GM21381 (cell line): ENCODE data around the gene MEG3.
"Not testable (repeated sequence)": the region's sequence is repeated elsewhere in the genome, so short reads cannot be mapped to it uniquely, and the experiment has no call there.

ENCODE experiments used
- ATAC-seq: cut with Tn5 transposase; IDR thresholded peaks from one replicate; pipeline ENCODE4 v1.9.1; 2021; ENCODE audit warnings: mild to moderate bottlenecking, moderate library complexity; ENCODE audit not compliant: unreplicated experiment

MEG3 gene

DNA sequence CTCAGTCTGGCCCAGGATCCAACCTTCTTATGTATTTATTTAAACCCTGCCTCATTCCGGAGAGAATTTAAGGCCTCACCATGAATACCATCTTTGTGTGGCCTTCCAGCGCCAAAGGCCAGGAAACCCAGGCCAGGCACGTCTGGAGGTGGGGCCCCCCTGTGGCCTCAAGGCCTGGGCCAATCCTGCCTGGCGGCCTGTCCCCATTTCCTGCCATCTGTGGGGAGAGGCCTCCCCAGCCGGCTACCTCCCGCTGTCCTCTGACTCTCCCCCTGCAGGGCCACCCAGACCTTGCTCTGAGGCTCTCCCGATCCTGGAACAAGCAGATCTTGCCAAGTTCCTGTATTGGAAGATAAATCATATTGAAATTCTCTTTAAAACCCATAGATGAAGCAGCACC is 37.4 kb upstream of the MEG3 start:
- no peak for ATAC-seq

DNA sequence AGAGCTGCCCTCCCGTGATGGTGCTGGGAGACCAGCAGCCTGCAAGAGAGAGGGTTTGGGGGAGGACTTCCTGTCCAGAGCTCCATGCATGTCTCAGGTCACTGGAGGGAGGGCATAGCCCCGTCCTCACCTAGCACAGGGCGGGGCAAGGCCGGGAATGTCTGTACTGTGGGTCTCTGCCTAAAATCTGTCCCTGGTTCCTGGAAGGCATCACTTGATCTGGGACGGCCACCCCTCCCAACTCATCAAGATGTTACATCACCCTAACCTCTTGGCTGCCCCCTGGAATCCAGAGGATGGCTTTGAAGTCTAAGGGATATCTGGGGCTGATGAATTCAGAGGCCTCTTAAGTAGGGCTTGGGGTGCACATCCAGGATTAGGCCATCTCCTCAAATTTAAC is 37.0 kb upstream of the MEG3 start:
- ATAC-seq, result no peak

DNA sequence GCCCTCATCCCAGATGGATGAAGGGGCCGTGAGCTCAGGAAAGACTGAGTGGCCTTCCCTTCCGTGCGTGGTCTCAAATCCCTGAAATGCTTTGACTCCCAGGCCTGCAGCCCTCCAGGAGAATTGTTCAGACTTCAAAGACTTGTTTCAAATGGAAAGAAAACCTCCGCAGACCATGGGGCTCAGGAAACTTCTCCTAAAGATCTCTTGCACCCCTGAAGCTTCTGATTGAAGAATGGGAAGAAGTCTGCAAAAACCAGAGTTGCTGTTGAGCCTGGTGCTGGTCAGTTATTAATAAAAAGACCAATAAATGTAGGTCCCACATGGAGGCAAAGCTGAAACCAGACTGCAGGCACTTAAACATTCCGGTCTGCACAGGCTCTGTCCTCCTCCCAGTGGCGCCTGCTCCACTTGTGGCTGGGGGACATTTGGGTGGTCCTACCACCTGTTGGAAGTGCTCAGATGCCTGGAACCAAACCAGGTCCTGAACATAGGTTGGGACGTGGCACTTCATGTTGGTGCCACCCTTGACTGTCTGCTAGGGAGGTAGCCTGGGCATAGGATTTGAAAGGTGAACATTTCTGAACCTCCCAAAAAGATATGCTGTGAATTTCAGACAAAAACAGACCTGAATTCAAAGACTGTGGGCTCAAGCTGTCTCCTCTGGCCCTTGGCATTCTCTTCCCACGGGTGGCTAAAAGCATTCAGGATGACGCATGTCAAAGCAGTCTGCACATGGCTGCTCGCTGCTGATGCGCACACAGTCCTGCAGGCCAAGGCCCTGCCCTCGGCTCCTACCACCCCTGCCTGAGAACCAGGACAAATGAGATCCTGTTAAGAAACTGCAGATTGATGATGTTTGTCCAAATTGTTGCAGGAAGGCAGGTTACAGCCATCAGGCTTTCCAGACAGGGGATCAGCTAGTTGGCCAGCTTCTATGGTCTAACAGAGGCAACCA is 36.2 kb upstream of the MEG3 start:
- no peak for ATAC-seq

DNA sequence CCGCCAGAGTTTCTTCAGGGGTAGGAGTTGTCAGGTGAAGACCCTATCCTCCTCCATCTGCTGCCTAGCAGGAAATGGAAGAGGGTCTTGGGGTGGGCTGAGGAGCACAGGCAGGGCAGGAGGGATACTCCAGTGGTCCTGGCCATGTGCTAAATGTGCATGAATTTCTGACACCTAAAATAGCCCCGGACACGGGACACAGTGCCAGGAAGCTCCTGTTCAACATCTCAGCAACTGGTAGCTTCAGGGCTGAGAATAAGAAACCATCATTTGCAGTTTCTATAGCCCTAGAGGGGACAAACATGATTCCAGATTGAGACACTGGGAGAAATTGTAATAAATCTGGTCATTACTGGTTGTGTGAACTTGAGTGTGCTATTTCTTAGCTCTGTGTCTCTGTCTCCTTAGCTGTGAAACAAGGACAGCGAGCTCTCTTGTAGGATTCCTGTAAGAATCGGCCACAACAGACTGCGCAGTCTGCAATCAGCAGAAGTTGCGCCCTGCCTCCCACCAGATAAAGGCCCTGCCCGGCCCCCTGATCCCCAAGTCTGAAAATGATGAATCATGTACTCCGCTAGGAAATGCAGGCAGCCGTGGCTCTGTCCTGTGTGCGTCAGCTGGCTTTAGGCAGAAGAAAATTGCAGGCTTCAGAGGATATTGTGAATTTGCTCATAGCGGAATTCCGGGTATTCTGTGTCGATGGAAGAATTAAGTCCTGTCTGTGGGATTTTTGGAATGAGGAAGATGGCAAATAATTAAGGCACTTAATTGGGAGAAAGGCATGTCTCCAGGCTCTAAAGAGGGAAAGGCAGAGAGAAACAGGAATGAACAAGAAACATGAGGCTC is 35.2 kb upstream of the MEG3 start:
- ATAC-seq, result no peak

DNA sequence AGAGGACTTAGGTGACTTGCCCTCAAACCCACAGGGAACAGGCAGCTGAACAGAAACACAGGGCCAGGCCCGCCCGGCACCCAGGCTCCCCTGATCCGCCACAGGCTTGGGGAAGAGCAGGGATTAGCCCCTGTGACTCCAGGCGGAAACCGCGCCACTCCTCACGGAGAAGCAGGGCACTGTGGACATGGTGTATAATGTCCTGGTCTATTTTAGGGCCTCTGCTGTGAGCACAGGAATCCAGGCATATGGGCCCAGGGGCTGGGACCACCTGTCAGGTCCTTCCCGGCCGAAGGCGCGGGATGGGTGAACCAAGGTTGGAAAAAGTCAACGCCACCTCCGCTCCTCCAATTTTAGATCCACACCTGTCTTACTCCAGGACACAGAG is 34.6 kb upstream of the MEG3 start:
- ATAC-seq, result no peak

DNA sequence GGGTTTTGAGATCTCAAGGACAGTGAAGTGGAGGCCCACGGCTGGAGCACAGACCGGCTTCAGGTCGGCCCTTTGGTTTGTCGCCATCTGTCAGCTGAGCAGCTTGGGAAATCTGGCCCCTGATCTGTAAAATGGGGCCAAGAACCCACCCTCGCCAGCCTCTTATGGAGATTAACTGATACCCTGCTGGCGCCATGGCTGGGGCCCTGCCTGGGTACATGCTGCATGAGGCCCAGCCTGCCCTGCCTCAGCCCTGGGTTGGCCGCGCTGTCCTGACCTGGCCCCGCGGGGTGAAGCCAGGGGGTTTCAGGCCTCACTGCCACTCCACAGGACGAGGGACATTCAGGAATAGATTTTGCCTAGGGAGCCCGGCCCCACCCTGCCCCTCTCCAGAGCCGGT is 33.9 kb upstream of the MEG3 start:
- no peak for ATAC-seq

DNA sequence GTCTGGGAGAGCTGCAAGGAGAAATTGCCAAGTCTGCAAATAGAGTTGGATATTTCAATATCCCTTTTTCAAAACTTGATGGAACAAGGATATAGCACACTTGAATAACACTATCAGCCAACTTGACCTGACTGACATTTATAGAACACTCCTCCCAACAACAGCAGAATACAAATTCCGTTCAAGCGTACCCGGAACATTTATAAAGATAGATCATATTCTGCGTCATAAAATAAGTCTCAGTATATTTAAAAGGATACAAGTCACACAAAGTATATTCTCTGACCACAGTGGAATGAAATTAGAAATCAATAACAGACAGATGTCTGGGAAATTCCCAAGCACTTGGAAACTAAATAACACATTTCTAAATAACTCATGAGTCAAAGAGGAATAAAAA is 29.0 kb upstream of the MEG3 start:
- ATAC-seq, result no peak

DNA sequence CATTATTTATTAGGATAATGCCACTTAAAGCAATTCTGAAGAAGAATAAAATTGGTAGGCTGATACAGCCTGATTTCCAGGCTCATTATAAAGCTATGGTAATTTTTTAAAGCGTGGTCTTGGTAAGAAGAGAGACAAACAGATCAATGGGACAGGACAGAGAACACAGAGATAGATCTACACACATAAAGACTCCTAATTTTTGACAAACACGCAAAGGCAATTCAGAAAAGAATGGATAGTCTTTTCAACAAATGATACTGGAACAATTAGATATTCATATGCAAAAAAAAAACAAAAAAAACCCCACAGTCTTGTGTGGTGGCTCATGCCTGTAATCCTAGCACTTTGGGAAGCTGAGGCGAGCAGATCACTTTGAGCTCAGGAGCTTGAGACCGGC is 25.9 kb upstream of the MEG3 start:
- ATAC-seq, result no peak

DNA sequence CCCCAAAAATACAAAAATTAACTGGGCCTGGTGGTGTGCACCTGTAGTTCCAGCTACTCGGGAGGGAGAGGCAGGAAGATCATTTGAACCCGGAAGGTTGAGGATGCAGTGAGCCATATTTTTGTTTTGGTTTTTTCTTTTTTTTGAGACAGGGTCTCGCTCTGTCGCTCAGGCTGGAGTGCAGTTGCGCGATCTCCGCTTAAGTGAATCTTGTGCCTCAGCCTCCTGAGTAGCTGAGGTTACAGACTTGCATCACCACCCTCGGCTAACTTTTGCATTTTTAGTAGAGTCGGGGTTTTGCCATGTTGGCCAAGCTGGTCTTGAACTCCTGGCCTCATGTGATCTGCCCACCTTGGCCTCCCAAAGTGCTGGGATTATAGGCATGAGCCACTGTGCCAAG is 24.5 kb upstream of the MEG3 start:
- ATAC-seq, result not testable (repeated sequence)

DNA sequence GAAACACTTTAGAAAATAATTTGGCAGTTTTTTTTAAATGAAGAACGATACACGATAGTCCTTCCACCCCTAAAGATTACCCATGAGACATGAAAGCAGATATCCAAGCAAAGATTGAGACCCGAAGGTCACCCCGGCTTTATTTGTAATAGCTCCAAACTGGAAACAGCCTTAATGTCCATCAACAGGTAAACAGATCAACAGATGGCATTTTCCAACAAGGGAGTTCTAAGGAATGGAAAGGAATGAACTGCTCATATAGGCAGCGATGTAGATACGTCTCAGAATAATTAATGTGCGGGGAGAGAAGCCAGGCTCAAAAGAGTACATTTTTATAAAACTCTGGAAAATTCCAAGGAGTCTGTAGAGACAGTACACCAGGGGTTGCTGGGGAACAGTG is 23.7 kb upstream of the MEG3 start:
- ATAC-seq, result no peak

DNA sequence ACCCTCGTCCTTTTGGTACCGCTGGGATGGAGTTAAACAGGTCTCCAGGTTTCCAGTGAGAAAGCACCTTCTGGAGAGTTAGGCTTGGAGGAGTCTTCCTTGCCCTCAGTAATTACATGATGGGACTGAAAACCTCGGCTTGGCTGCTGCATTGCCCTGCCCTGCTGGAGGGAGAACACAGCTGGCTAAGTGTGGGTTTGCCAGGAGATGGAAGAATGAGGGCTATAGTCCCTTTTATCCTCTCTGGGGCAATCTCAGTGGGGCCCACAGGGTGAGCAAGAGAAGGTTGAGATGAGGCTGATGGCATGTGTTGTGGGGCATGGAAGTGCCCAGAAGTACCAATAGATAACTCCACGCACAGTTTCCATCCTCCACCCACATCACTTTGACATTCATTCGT is 23.2 kb upstream of the MEG3 start:
- ATAC-seq, result no peak

DNA sequence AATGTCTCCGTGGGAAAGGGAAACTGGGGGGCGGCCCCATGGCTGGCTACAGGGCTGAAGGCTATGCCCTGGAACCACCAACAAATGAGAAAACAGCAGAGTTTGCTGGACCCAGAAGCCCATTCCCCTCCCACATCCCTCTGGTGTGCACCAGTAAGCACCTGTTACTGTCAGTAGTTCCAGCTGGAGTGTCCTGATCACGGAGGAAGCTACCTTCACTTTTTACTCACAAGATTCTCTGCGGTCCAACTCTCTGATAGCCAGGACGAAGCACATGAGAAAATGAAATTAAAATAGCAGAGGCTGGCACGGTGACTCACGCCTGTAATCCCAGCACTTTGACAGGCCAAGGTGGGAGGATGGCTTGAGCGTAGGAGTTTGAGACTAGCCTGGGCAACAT is 22.7 kb upstream of the MEG3 start:
- ATAC-seq, result no peak

DNA sequence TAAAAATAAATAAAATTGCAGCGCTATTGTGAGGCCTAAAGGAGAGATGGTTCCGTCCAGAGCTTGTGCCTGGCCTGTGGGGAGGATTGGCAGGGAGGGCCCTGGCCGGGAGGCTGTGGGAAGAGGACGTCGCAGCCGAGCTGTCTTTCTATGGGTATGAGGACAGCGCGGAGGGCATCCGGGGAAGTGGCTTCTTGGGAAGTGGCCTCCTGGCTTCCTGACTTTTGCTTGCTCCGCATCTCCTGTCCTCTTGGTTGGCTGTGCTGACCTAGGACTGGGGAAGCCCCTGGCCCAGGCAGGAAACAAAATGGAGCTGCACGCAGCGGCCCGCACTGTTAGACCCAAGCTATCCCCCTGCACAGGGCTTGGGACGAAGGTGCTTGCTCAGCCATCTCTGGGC is 22.2 kb upstream of the MEG3 start:
- ATAC-seq, result no peak

DNA sequence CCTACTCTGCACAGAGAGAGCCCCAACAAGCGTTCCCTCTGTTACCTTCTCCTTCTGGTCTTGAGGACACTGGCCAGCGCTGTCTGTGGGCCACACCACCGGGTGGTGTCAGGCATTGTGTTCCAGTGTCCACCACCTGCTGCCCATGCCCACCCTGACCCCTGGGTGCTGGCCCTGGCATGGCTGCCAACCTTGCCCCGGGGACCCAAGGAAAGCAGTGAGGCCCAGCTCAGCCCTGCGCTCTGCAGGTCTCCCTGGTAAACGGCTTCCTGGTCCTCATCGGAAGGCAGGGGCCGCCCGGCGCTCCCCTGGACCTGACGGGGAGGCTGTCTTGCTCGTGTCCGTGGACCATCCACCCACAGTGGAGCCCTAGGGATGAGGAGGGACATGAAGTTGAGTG is 21.8 kb upstream of the MEG3 start:
- ATAC-seq, result no peak

DNA sequence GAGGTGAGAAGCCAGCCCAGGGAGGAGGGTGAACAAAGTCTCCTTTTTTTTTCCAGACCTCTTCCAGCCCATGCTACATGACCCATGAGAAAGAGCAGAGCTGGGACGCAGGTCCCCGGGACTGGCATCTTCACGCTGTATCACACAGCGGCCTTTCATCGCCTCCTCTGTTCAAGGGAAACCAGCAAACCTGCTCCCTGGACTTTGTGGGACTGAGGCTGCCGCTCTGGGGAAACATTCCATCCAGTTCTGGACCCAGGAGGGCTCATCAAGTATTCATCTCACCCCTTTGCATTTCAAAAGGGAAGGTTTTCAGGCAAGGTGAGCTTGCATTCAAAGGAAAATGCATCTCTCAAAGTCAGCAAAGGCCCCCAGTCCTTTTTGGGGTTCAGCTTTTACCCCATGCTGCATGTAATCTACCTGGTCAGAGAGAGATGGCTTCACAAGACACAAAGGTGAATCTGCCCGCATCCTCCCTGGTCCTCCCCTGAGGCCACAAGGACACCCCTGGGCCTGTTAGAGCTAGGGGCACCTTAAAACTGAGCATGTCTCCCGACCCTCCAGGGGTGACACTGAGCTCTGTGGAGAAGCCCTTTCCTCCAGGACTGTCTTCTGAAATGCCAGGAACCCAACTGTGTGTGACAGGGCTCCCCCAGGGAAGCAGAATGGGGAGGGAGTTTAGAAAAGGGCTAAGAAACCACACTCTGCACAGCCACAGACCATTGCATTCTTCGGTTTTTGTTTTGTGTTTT is 21.2 kb upstream of the MEG3 start:
- no peak for ATAC-seq

DNA sequence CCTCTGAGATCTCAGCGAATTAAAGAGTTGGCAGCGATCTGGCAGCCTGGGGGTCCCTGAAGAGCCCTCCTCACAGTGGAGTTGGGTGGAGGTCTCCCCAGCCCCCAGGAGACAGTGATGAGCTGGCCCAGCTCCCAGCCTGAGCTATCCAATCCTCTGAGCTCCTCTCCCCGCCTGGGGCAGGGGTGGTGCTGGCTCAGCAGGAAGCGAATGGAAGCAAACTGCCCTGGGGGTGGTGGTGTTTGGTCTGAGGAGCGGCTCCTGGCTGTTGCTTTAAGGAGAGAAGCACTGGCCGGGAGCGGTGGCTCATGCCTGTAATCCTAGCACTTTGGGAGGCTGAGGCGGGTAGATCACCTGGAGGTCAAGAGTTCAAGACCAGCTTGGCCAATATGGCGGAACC is 19.5 kb upstream of the MEG3 start:
- ATAC-seq, result no peak

DNA sequence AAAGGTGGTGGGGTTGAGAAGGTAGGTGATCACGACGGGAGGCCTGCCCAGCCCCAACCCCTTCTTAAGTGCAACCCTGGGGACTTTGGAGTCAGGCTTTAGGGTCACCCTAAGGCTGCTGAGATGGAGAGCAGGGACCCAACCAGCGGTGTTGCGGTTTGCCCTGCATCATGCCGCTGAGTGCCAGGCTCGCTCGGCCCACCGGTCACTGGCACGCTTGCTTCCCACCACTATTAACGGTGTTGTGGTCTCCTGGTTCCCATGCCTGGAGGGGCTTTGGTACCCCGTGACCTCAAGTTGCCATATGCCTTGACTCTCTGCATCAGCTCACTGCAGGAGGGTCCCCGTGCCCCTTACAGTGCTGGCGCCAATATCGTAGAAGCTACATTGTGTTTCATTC is 18.4 kb upstream of the MEG3 start:
- no peak for ATAC-seq

DNA sequence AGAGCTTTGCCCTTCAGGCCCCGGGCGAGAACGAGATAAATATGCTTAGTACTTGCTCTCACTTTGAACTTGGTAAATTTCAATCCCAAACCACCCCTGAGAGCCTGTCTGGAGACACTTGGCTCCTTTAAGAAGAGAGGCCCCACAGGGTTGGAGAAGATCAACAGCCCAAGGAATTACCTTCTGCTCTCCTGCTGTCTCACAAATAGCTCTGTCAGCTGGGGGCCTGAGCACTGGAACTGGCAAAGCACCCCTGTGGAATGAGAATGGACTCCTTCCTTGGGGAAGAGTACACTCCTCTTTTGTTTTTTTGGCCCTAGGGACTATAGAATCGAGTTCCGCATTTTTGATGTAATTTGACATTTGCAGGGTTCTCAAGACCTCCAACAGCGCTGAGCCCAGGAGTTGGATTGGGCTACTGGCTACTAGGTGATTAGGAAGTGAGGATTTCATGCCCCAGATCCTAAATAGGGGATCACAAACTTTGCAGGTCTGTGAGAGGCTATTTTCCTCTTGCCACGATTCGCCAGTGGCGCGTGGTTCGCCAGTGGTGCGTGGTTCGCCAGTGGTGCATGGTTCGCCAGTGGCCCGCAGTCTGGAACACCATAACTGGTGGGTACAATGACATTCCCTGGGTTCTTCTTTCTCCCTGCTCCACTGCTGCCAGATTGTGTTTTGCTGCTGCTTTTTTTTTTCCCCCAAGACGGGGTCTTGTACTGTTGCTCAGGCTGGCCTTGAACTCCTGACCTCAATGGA is 17.8 kb upstream of the MEG3 start:
- ATAC-seq, result no peak

DNA sequence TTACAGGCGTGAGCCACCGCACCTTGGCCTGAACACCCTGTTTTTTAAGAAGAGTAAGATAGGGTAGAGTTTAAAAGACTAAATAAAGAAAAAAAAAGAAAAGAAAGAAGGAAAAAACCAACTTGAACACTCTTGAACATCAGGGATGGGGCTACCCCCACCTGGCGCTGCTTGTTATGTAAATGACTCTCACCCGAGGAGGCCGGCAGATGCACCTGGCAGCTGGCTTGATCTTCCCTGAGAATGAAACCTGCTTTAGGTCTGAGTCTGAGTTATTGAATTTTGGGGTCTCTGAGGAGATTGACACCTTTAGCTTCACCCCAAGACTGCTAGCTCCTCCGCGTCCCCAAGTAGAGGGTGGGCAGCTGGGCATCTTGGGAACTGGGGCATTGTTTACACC is 15.5 kb upstream of the MEG3 start:
- ATAC-seq, result no peak

DNA sequence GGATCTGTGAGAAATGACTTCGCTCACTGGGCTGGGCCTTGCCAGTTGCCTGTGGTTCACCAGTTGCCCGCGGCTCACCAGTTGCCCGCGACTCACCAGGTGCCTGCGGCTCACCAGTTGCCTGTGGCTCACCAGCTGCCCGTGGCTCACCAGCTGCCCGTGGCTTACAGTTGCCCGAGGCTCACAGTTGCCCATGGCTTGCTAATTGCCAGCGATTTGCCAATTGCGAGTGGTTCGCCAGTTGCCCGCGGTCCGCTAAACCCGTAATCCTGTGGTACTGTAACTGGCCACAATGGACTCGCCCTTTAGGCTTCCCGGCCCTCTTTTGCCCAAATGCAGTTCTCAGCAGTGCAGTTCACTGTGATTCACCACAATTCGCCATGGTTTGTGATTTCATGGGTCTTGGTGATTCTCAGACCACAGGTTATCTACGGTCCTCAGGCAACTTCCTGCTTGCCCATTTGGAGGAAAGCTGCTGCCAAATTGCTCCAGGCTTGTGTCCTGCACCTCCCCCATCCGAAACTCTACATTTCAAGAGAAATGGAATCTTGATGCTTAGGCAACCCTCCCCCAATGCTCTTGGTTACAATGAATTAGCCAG is 15.0 kb upstream of the MEG3 start:
- no peak for ATAC-seq
